Transverse colon (tissue), 4 donors: Measurements from ENCODE around the gene ZFP14.

Experiments
- EP300 ChIP-seq: sonication (generic); formaldehyde crosslinking; IDR thresholded peaks from one replicate; pipeline ENCODE4 v1.6.1; 2017; ENCODE audit warnings: antibody characterized with exemption, low read depth
- POLR2A ChIP-seq: fragments of 450-650 bp; IDR thresholded peaks from one replicate; pipeline ENCODE4 v1.6.1; 2016; ENCODE audit warnings: antibody characterized with exemption, mild to moderate bottlenecking, moderate library complexity
- POLR2AphosphoS5 ChIP-seq, 3 donors: sonication (generic); formaldehyde crosslinking; IDR thresholded peaks; one replicate each; pipeline ENCODE4 v1.6.1; 2016; ENCODE audit warnings: antibody characterized with exemption in 3 of 3
- TF ChIP-seq, protein P1 (sequence below), 5 experiments: fragments of 200-600 bp in 3 of 5; fragments of 450-650 bp in 2 of 5; sonication (generic) in 3 of 5; IDR thresholded peaks; 1 replicate in 2 of 5; 2 replicates in 3 of 5; pipeline ENCODE4 v1.5.1; 2016 to 2017; ENCODE audit warnings: antibody characterized with exemption in 5 of 5, inconsistent platforms in 3 of 5, mild to moderate bottlenecking in 2 of 5, moderate library complexity in 1 of 5

DNA sequence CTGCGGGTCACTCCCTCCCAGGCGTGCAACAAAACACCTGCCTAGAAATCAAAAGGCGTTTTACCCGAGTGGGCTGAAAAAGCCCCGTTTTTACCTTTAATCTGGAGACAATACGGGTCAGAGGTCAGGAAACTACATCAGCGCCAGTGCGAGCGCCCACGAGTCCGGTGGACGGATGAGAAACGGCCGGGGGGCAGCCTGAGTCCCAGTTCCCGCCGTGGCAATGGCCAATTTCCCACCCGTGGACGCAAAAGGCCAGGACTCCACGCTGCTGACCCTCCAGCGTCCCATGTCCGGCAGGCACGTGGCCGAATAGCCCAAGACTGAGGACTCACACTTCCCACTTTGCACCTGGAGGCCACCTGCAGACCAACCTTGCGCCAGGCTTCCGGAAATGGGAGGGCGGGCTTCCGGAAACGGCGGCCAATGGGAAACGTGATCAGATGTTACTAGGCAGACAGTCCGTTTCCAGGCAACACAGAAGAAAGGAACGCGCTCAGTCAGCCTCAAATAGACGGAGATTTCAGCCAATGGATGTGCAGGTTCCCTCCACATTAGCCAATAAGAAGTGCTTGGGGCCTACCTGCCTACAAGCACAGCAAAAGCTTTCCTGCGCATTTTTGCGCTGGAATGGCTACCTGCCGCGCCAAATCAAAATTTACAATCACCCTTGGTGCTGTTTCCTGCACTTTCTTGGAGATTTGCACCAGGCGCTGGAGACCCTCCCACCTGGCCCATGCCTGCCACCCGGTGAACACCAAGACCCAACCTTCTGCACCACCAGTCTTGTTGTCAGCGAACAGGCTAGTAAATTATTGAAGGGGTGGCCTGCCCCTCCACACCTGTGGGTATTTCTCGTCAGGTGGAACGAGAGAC lies 47.4 kb downstream of the ZFP14 start:
- TF ChIP-seq EP300 (no peak), POLR2AphosphoS5 (IDR thresholded peaks at IDR 0.05) (no peak), POLR2A (no peak)
- TF ChIP-seq, protein P1, sequence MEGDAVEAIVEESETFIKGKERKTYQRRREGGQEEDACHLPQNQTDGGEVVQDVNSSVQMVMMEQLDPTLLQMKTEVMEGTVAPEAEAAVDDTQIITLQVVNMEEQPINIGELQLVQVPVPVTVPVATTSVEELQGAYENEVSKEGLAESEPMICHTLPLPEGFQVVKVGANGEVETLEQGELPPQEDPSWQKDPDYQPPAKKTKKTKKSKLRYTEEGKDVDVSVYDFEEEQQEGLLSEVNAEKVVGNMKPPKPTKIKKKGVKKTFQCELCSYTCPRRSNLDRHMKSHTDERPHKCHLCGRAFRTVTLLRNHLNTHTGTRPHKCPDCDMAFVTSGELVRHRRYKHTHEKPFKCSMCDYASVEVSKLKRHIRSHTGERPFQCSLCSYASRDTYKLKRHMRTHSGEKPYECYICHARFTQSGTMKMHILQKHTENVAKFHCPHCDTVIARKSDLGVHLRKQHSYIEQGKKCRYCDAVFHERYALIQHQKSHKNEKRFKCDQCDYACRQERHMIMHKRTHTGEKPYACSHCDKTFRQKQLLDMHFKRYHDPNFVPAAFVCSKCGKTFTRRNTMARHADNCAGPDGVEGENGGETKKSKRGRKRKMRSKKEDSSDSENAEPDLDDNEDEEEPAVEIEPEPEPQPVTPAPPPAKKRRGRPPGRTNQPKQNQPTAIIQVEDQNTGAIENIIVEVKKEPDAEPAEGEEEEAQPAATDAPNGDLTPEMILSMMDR (IDR thresholded peaks at IDR 0.05) = no peak
